ENCODE results near the gene ABHD14A. TPM values are rescaled to one million over a fixed set of nuclear protein-coding genes. Genes with fewer than 3 reads are reported as not detected.
"Not testable (repeated sequence)": the region's sequence is repeated elsewhere in the genome, so short reads cannot be mapped to it uniquely, and the experiment has no call there.

ABHD14A gene
- polyA plus RNA-seq = 10 to 100 TPM in 1 of 2 donors, 1 to 10 TPM in 1; 8.0 to 12.9 TPM

GRCh38 chr3:51974963-51975851 is at the start of gene ABHD14A:
Gene ABHD14A (plus strand): TSS chr3:51975064. CDS start chr3:51975136, 72 bp downstream.
- H3K4me3 ChIP-seq (ENCODE audit: low read depth in 1 of 2, low read length in 2 of 2) = peak within 1 kb of the TSS; percentile 76 to 82
- peak within 1 kb of the TSS; percentile 93 to 96 for H3K27ac ChIP-seq (ENCODE audit: low read depth in 2 of 2, low read length in 1 of 2)
- H3K27me3 ChIP-seq (ENCODE audit: control insufficient read depth in 1 of 2, insufficient read depth in 2 of 2, low read length in 2 of 2) = no peaks in the 10 kb centered on the region
- peaks cover 4 to 24% of the 10 kb centered on the region in 2 donors for H3K4me1 ChIP-seq (ENCODE audit: control insufficient read depth in 2 of 2, insufficient read depth in 2 of 2, low read length in 1 of 2)
- 0 to 1% methylated on average over 52 to 63 of the region's 63 CpGs for WGBS, 2 donors
- H3K36me3 ChIP-seq (ENCODE audit: control insufficient read depth in 2 of 2, insufficient read depth in 2 of 2, low read length in 1 of 2) = no peaks in the 10 kb centered on the region
- no peaks in the 10 kb centered on the region for H3K9me3 ChIP-seq (ENCODE audit: control insufficient read depth in 2 of 2, insufficient read depth in 1 of 2, low read depth in 1 of 2, low read length in 1 of 2)

GRCh38 chr3:51927061-51927977 is 47.5 kb upstream of the ABHD14A start:
- H3K27ac ChIP-seq (ENCODE audit: low read depth in 2 of 2, low read length in 1 of 2) = no peak overlapping the region
- H3K4me1 ChIP-seq (ENCODE audit: control insufficient read depth in 2 of 2, insufficient read depth in 2 of 2, low read length in 1 of 2) = no peaks in the 10 kb centered on the region
- WGBS, 2 donors = 94 to 98% methylated on average over 5 of the region's 5 CpGs
- H3K9me3 ChIP-seq (ENCODE audit: control insufficient read depth in 2 of 2, insufficient read depth in 1 of 2, low read depth in 1 of 2, low read length in 1 of 2) = no peaks in the 10 kb centered on the region
- no peaks in the 10 kb centered on the region for H3K27me3 ChIP-seq (ENCODE audit: control insufficient read depth in 1 of 2, insufficient read depth in 2 of 2, low read length in 2 of 2)
- H3K4me3 ChIP-seq (ENCODE audit: low read depth in 1 of 2, low read length in 2 of 2) = no peak overlapping the region
- no peaks in the 10 kb centered on the region for H3K36me3 ChIP-seq (ENCODE audit: control insufficient read depth in 2 of 2, insufficient read depth in 2 of 2, low read length in 1 of 2)

GRCh38 chr3:51928438-51928837 is 46.4 kb upstream of the ABHD14A start:
- Histone ChIP-seq H3K27me3 (ENCODE audit: control insufficient read depth in 1 of 2, insufficient read depth in 2 of 2, low read length in 2 of 2) (no peaks in the 10 kb centered on the region), H3K9me3 (ENCODE audit: control insufficient read depth in 2 of 2, insufficient read depth in 1 of 2, low read depth in 1 of 2, low read length in 1 of 2) (no peaks in the 10 kb centered on the region), H3K36me3 (ENCODE audit: control insufficient read depth in 2 of 2, insufficient read depth in 2 of 2, low read length in 1 of 2) (peaks cover 0 to 6% of the 10 kb centered on the region in 2 donors), H3K27ac (ENCODE audit: low read depth in 2 of 2, low read length in 1 of 2) (no peak overlapping the region), H3K4me3 (ENCODE audit: low read depth in 1 of 2, low read length in 2 of 2) (no peak overlapping the region), H3K4me1 (ENCODE audit: control insufficient read depth in 2 of 2, insufficient read depth in 2 of 2, low read length in 1 of 2) (no peaks in the 10 kb centered on the region)
- WGBS, 2 donors = 95 to 96% methylated on average over 7 of the region's 7 CpGs

GRCh38 chr3:51928981-51929380 is 45.9 kb upstream of the ABHD14A start:
- H3K4me3 ChIP-seq (ENCODE audit: low read depth in 1 of 2, low read length in 2 of 2); H3K9me3 ChIP-seq (ENCODE audit: control insufficient read depth in 2 of 2, insufficient read depth in 1 of 2, low read depth in 1 of 2, low read length in 1 of 2); H3K27me3 ChIP-seq (ENCODE audit: control insufficient read depth in 1 of 2, insufficient read depth in 2 of 2, low read length in 2 of 2); H3K27ac ChIP-seq (ENCODE audit: low read depth in 2 of 2, low read length in 1 of 2); H3K4me1 ChIP-seq (ENCODE audit: control insufficient read depth in 2 of 2, insufficient read depth in 2 of 2, low read length in 1 of 2): not testable (repeated sequence)
- H3K36me3 ChIP-seq (ENCODE audit: control insufficient read depth in 2 of 2, insufficient read depth in 2 of 2, low read length in 1 of 2) = peaks cover 4 to 12% of the 10 kb centered on the region in 2 donors
- WGBS, 2 donors = 80 to 81% methylated on average over 3 of the region's 3 CpGs

- Histone ChIP-seq H3K4me1 (ENCODE audit: control insufficient read depth in 2 of 2, insufficient read depth in 2 of 2, low read length in 1 of 2) (no peaks in the 10 kb centered on the region), H3K4me3 (ENCODE audit: low read depth in 1 of 2, low read length in 2 of 2) (no peak overlapping the region), H3K27me3 (ENCODE audit: control insufficient read depth in 1 of 2, insufficient read depth in 2 of 2, low read length in 2 of 2) (no peaks in the 10 kb centered on the region), H3K27ac (ENCODE audit: low read depth in 2 of 2, low read length in 1 of 2) (no peak overlapping the region), H3K9me3 (ENCODE audit: control insufficient read depth in 2 of 2, insufficient read depth in 1 of 2, low read depth in 1 of 2, low read length in 1 of 2) (no peaks in the 10 kb centered on the region), H3K36me3 (ENCODE audit: control insufficient read depth in 2 of 2, insufficient read depth in 2 of 2, low read length in 1 of 2) (peaks cover 5 to 17% of the 10 kb centered on the region in 2 donors)
- WGBS, 2 donors = 73 to 77% methylated on average over 5 of the region's 5 CpGs
These were observed 45.4 kb upstream of the ABHD14A start for GRCh38 chr3:51929420-51930003.

- H3K4me3 ChIP-seq (ENCODE audit: low read depth in 1 of 2, low read length in 2 of 2) = no peak overlapping the region
- H3K27me3 ChIP-seq (ENCODE audit: control insufficient read depth in 1 of 2, insufficient read depth in 2 of 2, low read length in 2 of 2) = no peaks in the 10 kb centered on the region
- peaks cover 10 to 23% of the 10 kb centered on the region in 2 donors for H3K36me3 ChIP-seq (ENCODE audit: control insufficient read depth in 2 of 2, insufficient read depth in 2 of 2, low read length in 1 of 2)
- no peaks in the 10 kb centered on the region for H3K4me1 ChIP-seq (ENCODE audit: control insufficient read depth in 2 of 2, insufficient read depth in 2 of 2, low read length in 1 of 2)
- no peaks in the 10 kb centered on the region for H3K9me3 ChIP-seq (ENCODE audit: control insufficient read depth in 2 of 2, insufficient read depth in 1 of 2, low read depth in 1 of 2, low read length in 1 of 2)
- 88 to 98% methylated on average over 1 of the region's 1 CpG for WGBS, 2 donors
- H3K27ac ChIP-seq (ENCODE audit: low read depth in 2 of 2, low read length in 1 of 2) = no peak overlapping the region
These were observed 44.4 kb upstream of the ABHD14A start for GRCh38 chr3:51930439-51930838.

- no peak overlapping the region for H3K4me3 ChIP-seq (ENCODE audit: low read depth in 1 of 2, low read length in 2 of 2)
- H3K36me3 ChIP-seq (ENCODE audit: control insufficient read depth in 2 of 2, insufficient read depth in 2 of 2, low read length in 1 of 2) = peaks cover 10 to 34% of the 10 kb centered on the region in 2 donors
These were observed 43.1 kb upstream of the ABHD14A start for GRCh38 chr3:51931756-51932155.

GRCh38 chr3:51932471-51933370 is 42.1 kb upstream of the ABHD14A start:
- Histone ChIP-seq H3K9me3 (ENCODE audit: control insufficient read depth in 2 of 2, insufficient read depth in 1 of 2, low read depth in 1 of 2, low read length in 1 of 2) (no peaks in the 10 kb centered on the region), H3K36me3 (ENCODE audit: control insufficient read depth in 2 of 2, insufficient read depth in 2 of 2, low read length in 1 of 2) (peaks cover 13 to 44% of the 10 kb centered on the region in 2 donors), H3K4me1 (ENCODE audit: control insufficient read depth in 2 of 2, insufficient read depth in 2 of 2, low read length in 1 of 2) (no peaks in the 10 kb centered on the region), H3K4me3 (ENCODE audit: low read depth in 1 of 2, low read length in 2 of 2) (no peak overlapping the region), H3K27ac (ENCODE audit: low read depth in 2 of 2, low read length in 1 of 2) (no peak overlapping the region), H3K27me3 (ENCODE audit: control insufficient read depth in 1 of 2, insufficient read depth in 2 of 2, low read length in 2 of 2) (no peaks in the 10 kb centered on the region)
- WGBS, 2 donors = 95 to 98% methylated on average over 15 of the region's 15 CpGs

More at GRCh38 chr3:51931756-51932155, 43.1 kb upstream of the ABHD14A start:
- Histone ChIP-seq H3K27ac (ENCODE audit: low read depth in 2 of 2, low read length in 1 of 2) (no peak overlapping the region), H3K27me3 (ENCODE audit: control insufficient read depth in 1 of 2, insufficient read depth in 2 of 2, low read length in 2 of 2) (no peaks in the 10 kb centered on the region), H3K9me3 (ENCODE audit: control insufficient read depth in 2 of 2, insufficient read depth in 1 of 2, low read depth in 1 of 2, low read length in 1 of 2) (no peaks in the 10 kb centered on the region), H3K4me1 (ENCODE audit: control insufficient read depth in 2 of 2, insufficient read depth in 2 of 2, low read length in 1 of 2) (no peaks in the 10 kb centered on the region)
- 89 to 94% methylated on average over 6 of the region's 6 CpGs for WGBS, 2 donors

Measured in esophagus (tissue), 2 donors.